ENCODE measurements around the gene OSTF1. TPM values are rescaled to one million over a fixed set of nuclear protein-coding genes. Genes with fewer than 3 reads are reported as not detected.

The OSTF1 gene
- total RNA-seq, 3 donors from 2014 or later = 26.9 to 38.9 (median 36.4) TPM

- Histone ChIP-seq H3K27me3 (no peaks in the 10 kb centered on the region), H3K27ac (no peak overlapping the region), H3K4me1 (no peaks in the 10 kb centered on the region), H3K9me3 (no peaks in the 10 kb centered on the region), H3K36me3 (no peaks in the 10 kb centered on the region), H3K4me3 (no peak overlapping the region)
- DNase-seq (ENCODE audit: low spot score in 2 of 2) = no peak
- TF ChIP-seq CTCF (IDR thresholded peaks at IDR 0.05) = no peak
- TF ChIP-seq POLR2A (IDR thresholded peaks at IDR 0.05) = no peak
- TF ChIP-seq POLR2AphosphoS5 (IDR thresholded peaks at IDR 0.05) = no peak
- intact Hi-C loops (cut with DNase I; ENCODE audit: low total_unique reads) = no loop called here
Measured at GRCh38 chr9:75156858-75157257, 68.5 kb downstream of the OSTF1 start.

- TF ChIP-seq POLR2AphosphoS5 (IDR thresholded peaks at IDR 0.05) (no peak), POLR2A (IDR thresholded peaks at IDR 0.05) (no peak), CTCF (IDR thresholded peaks at IDR 0.05) (no peak)
- no peak overlapping the region for H3K4me3 ChIP-seq
- H3K9me3 ChIP-seq = peaks cover under 1 to 9% of the 10 kb centered on the region in 2 donors
- H3K36me3 ChIP-seq = no peaks in the 10 kb centered on the region
- H3K27ac ChIP-seq = no peak overlapping the region
- no peaks in the 10 kb centered on the region for H3K4me1 ChIP-seq
- no peak for DNase-seq (ENCODE audit: low spot score in 2 of 2)
- intact Hi-C loops (cut with DNase I; ENCODE audit: low total_unique reads) = no loop called here
- H3K27me3 ChIP-seq = no peaks in the 10 kb centered on the region
Measured at GRCh38 chr9:75161116-75161857, 73.0 kb downstream of the OSTF1 start.

DNA sequence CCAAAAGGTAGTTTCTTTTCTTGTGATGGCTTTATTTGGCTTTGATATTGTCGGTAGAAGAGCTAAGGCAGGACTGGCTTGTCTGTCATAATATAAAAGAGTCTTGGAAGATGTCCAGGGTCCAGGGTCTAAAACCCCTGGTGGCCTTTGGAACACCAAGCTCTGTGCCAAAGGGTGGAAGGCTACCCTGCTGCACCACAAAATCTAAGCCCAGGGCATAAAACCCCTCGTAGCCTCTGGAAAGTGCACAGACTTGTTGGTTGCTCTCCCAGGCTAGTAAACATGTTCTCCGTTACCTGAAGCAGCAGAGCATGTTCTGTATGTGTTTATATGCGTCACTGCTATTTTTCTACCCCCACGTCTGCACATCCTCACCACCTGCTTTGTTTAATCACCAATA is 75.5 kb downstream of the OSTF1 start:
- no peaks in the 10 kb centered on the region for H3K27me3 ChIP-seq
- intact Hi-C loops (cut with DNase I; ENCODE audit: low total_unique reads) = no loop called here
- TF ChIP-seq POLR2AphosphoS5 (IDR thresholded peaks at IDR 0.05) (no peak), CTCF (IDR thresholded peaks at IDR 0.05) (no peak), POLR2A (IDR thresholded peaks at IDR 0.05) (no peak)
- no peak overlapping the region for H3K27ac ChIP-seq
- H3K9me3 ChIP-seq = peaks cover 5 to 18% of the 10 kb centered on the region in 2 donors
- no peaks in the 10 kb centered on the region for H3K36me3 ChIP-seq
- no peaks in the 10 kb centered on the region for H3K4me1 ChIP-seq
- H3K4me3 ChIP-seq = no peak overlapping the region
- no peak for DNase-seq (ENCODE audit: low spot score in 2 of 2)

GRCh38 chr9:75164573-75164972 is 76.3 kb downstream of the OSTF1 start:
- Histone ChIP-seq H3K9me3 (peaks cover 5 to 18% of the 10 kb centered on the region in 2 donors), H3K27me3 (no peaks in the 10 kb centered on the region), H3K4me1 (no peaks in the 10 kb centered on the region), H3K36me3 (no peaks in the 10 kb centered on the region), H3K27ac (no peak overlapping the region), H3K4me3 (no peak overlapping the region)
- no peak for DNase-seq (ENCODE audit: low spot score in 2 of 2)
- intact Hi-C loops (cut with DNase I; ENCODE audit: low total_unique reads) = no loop called here
- TF ChIP-seq POLR2A (IDR thresholded peaks at IDR 0.05) (no peak), POLR2AphosphoS5 (IDR thresholded peaks at IDR 0.05) (no peak), CTCF (IDR thresholded peaks at IDR 0.05) (no peak)

DNA sequence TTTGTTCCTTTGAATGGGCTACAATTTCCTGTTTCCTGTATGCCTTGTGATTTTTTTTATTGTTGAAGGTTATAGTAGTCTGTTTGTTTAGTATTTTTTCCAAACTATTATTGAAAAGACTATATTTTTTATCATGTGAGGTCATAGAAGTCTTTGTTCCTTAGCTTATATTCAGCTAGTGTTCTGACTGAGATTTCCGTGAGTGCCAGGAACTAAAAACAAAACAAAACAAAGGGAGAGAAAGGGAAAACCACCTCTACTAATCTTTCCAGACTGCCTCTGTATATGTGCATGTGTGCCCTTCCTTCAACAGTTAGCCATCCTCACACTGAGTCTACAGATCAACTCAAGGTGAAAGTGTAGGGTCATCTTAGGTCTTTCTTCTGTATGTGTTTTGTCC is 79.0 kb downstream of the OSTF1 start:
- H3K27ac ChIP-seq = no peak overlapping the region
- no peaks in the 10 kb centered on the region for H3K27me3 ChIP-seq
- no peak for DNase-seq (ENCODE audit: low spot score in 2 of 2)
- TF ChIP-seq CTCF (IDR thresholded peaks at IDR 0.05) (no peak), POLR2A (IDR thresholded peaks at IDR 0.05) (no peak), POLR2AphosphoS5 (IDR thresholded peaks at IDR 0.05) (no peak)
- peaks cover 5 to 18% of the 10 kb centered on the region in 2 donors for H3K9me3 ChIP-seq
- H3K4me3 ChIP-seq = no peak overlapping the region
- intact Hi-C loops (cut with DNase I; ENCODE audit: low total_unique reads) = no loop called here
- H3K36me3 ChIP-seq = no peaks in the 10 kb centered on the region
- H3K4me1 ChIP-seq = no peaks in the 10 kb centered on the region

All from breast epithelium (tissue), 4 donors.